HEK293T (cell line): ENCODE measurements around the gene ACP3.

Experiments used
- CTCF ChIA-PET: fragments of 350-600 bp; formaldehyde crosslinking; extraction: SDS; loops from one replicate; lab custom pipeline; 2021; ENCODE audit warnings: antibody characterized with exemption, inconsistent platforms; lab: Yijun Ruan, JAX
- POLR2A ChIA-PET: fragments of 350-600 bp; formaldehyde crosslinking; extraction: SDS; loops from one replicate; lab custom pipeline; 2020; ENCODE audit warnings: antibody characterized with exemption, inconsistent platforms; lab: Yijun Ruan, JAX
- DNase-seq: peaks from one replicate; pipeline ENCODE4 v3.0.0; 2012; ENCODE audit warnings: mixed read lengths; ENCODE audit errors: extremely low spot score
- ARNT ChIP-seq: fragments of 450-650 bp; IDR thresholded peaks from 2 replicates; pipeline ENCODE4 v1.6.1; 2017; ENCODE audit warnings: mild to moderate bottlenecking
- BHLHE40 ChIP-seq: fragments of 450-650 bp; IDR thresholded peaks from 2 replicates; pipeline ENCODE4 v1.6.1; 2016; ENCODE audit warnings: mild to moderate bottlenecking, moderate library complexity, borderline replicate concordance
- CTBP1 ChIP-seq: fragments of 450-650 bp; IDR thresholded peaks from 2 replicates; pipeline ENCODE4 v1.6.1; 2016; ENCODE audit warnings: borderline replicate concordance
- ELF4 ChIP-seq: fragments of 450-650 bp; IDR thresholded peaks from 2 replicates; pipeline ENCODE4 v1.6.1; 2017; ENCODE audit warnings: antibody characterized with exemption
- FOXA1 ChIP-seq: fragments of 450-650 bp; IDR thresholded peaks from 2 replicates; pipeline ENCODE4 v1.6.1; 2016; ENCODE audit warnings: mild to moderate bottlenecking
- FOXK2 ChIP-seq: fragments of 450-650 bp; IDR thresholded peaks from 2 replicates; pipeline ENCODE4 v1.6.1; 2016; ENCODE audit warnings: mild to moderate bottlenecking
- FOXM1 ChIP-seq: fragments of 450-650 bp; IDR thresholded peaks from 2 replicates; pipeline ENCODE4 v1.6.1; 2017; ENCODE audit warnings: mild to moderate bottlenecking, borderline replicate concordance
- HDGF ChIP-seq: fragments of 450-650 bp; IDR thresholded peaks from 2 replicates; pipeline ENCODE4 v1.6.1; 2017; ENCODE audit warnings: antibody characterized with exemption, borderline replicate concordance
- L3MBTL2 ChIP-seq: fragments of 450-650 bp; conservative IDR thresholded peaks from 2 replicates; pipeline ENCODE4 v1.6.1; 2016; ENCODE audit warnings: mild to moderate bottlenecking
- LEF1 ChIP-seq: fragments of 450-650 bp; IDR thresholded peaks from 2 replicates; pipeline ENCODE4 v1.6.1; 2017; ENCODE audit warnings: mild to moderate bottlenecking, borderline replicate concordance
- NFRKB ChIP-seq: fragments of 450-650 bp; IDR thresholded peaks from 2 replicates; pipeline ENCODE4 v1.6.1; 2016; ENCODE audit warnings: mild to moderate bottlenecking, moderate library complexity
- SP1 ChIP-seq: fragments of 450-650 bp; IDR thresholded peaks from 2 replicates; pipeline ENCODE4 v1.6.1; 2017
- SUZ12 ChIP-seq: fragments of 450-650 bp; IDR thresholded peaks from 2 replicates; pipeline ENCODE4 v1.6.1; 2016; ENCODE audit warnings: mild to moderate bottlenecking
- TARDBP ChIP-seq: fragments of 450-650 bp; IDR thresholded peaks from 2 replicates; pipeline ENCODE4 v1.6.1; 2016
- ZNF384 ChIP-seq: fragments of 450-650 bp; IDR thresholded peaks from 2 replicates; pipeline ENCODE4 v1.6.1; 2016
- TF ChIP-seq, protein P1 (sequence below): fragments of 450-650 bp; IDR thresholded peaks from 2 replicates; pipeline ENCODE4 v1.6.1; 2016

ACP3 gene

DNA sequence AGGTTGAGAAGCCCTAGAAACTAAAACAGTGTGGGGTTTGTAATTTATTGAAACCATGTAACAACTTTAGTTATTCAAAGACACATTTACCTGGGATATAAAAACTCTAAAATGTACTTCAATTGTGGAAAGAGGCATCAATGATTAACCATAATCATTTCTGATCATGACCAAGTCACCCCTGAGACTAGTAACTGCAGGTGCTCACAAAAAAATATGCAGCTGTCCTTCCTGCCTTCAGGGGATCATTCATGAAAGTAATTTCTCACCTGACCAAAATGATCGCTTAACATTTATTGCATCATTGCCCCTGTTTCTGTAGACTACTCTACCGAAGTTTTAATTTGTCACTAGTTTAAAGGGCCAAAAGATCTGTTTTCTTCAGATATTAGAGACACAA, 9.0 kb downstream of the ACP3 start:
- DNase-seq = no peak
- POLR2A ChIA-PET = no interaction called here
- CTCF ChIA-PET = no interaction called here
- TF ChIP-seq ELF4 (no peak), ARNT (no peak), ZNF384 (no peak), LEF1 (no peak), CTBP1 (no peak), SP1 (no peak), FOXA1 (no peak), TARDBP (no peak), BHLHE40 (no peak)
- TF ChIP-seq, protein P1, sequence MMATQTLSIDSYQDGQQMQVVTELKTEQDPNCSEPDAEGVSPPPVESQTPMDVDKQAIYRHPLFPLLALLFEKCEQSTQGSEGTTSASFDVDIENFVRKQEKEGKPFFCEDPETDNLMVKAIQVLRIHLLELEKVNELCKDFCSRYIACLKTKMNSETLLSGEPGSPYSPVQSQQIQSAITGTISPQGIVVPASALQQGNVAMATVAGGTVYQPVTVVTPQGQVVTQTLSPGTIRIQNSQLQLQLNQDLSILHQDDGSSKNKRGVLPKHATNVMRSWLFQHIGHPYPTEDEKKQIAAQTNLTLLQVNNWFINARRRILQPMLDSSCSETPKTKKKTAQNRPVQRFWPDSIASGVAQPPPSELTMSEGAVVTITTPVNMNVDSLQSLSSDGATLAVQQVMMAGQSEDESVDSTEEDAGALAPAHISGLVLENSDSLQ = no peak

DNA sequence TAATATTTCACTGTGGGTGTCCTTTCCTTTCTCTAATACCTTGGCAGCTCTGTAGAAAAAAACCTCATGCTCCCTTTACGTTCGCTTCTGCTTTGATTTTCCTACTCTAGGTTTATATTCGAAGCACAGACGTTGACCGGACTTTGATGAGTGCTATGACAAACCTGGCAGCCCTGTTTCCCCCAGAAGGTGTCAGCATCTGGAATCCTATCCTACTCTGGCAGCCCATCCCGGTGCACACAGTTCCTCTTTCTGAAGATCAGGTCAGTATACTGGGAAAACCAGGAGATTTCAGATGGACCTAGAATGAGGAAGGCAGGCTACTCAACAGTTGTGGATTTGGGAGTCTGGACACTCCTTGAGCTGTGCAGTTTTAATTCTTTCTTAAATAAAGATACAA, 14.9 kb downstream of the ACP3 start:
- TF ChIP-seq ZNF384 (no peak), TARDBP (no peak), FOXA1 (no peak), SUZ12 (no peak), FOXM1 (no peak), CTBP1 (no peak)
- POLR2A ChIA-PET = no interaction called here
- no peak for DNase-seq
- CTCF ChIA-PET = no interaction called here

DNA sequence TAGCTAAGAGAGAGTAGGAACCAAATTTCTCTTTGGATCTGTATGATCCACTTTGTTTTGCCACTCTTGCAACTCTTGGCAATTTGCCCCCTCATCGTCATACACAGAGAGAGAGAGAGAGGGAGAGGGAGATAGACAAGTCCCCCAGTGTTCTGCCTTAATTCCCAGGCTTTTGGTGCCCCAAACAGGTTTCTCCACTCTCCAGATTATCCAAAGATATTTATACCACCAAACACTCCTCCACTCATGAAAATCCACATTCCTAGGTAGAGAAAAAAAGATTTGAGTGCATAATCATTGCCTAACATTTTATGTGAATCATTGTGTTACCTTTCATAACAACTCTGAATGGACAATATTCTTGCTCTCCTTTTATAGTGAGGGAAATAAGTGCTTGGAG, 15.3 kb downstream of the ACP3 start:
- ChIA-PET POLR2A (no interaction called here), CTCF (no interaction called here)
- DNase-seq = no peak
- TF ChIP-seq BHLHE40 (no peak), CTBP1 (no peak), SP1 (no peak)

DNA sequence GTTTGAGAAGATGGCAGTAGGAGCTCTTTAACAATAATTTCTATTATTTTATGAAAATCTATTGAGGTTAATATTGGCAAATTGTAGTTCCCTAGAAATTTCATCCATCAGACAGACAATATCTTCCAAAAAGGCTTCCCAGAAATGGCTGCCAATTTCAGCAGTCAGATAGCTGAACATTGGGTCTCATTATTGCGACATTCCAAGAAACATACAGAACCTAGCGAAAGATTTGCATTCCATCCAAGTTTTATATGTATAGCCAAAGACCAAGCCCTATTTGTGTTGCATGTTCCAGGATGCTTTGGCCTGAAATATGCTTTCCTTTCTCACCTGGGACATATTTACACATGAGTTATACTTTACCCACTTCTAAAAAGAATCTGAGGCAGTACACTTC, 24.5 kb downstream of the ACP3 start:
- TF ChIP-seq NFRKB = no peak
- TF ChIP-seq FOXA1 = no peak
- TF ChIP-seq, protein P1 = no peak
- TF ChIP-seq L3MBTL2 = no peak
- no peak for TF ChIP-seq SUZ12
- TF ChIP-seq ZNF384 = no peak
- no peak for TF ChIP-seq FOXM1
- TF ChIP-seq TARDBP = no peak
- TF ChIP-seq CTBP1 = no peak
- no peak for TF ChIP-seq BHLHE40
- no peak for TF ChIP-seq SP1
- TF ChIP-seq ARNT = no peak
- TF ChIP-seq ELF4 = no peak
- no peak for DNase-seq
- ChIA-PET CTCF (interaction anchor here (1.2 to 2.5 kb wide), 6 partner anchors 53 to 303 kb away, joined by 3 to 26 read pairs (median 6); no protein-coding TSS in a partner anchor), POLR2A (no interaction called here)

DNA sequence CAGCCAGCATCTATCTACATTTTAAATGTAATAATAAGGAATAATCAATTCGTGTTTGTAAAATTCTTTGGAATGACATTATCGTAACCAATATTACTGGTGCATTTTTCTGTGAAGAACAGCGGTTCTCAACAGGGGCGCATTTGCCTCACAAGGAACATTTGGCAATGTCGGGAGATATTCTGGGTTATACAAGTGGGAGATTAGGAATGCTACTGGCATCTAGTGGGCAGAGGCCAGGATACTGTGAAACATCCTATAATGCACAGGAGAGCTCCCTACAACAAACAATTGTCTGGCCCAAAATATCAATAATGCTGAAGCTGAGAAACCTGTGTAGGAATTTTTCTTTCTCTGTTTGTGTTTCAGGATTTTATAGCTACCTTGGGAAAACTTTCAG, 25.0 kb downstream of the ACP3 start:
- POLR2A ChIA-PET = no interaction called here
- TF ChIP-seq FOXK2 (no peak), SP1 (no peak), FOXM1 (no peak), HDGF (no peak), FOXA1 (no peak), L3MBTL2 (no peak), NFRKB (no peak), TARDBP (no peak), ARNT (no peak), ELF4 (no peak), BHLHE40 (no peak), LEF1 (no peak), ZNF384 (no peak), SUZ12 (no peak), CTBP1 (no peak)
- TF ChIP-seq, protein P1 = no peak
- CTCF ChIA-PET = interaction anchor here (0.8 to 2.5 kb wide), 14 partner anchors 10 to 304 kb away, joined by 3 to 26 read pairs (median 4); no protein-coding TSS in a partner anchor
- no peak for DNase-seq

DNA sequence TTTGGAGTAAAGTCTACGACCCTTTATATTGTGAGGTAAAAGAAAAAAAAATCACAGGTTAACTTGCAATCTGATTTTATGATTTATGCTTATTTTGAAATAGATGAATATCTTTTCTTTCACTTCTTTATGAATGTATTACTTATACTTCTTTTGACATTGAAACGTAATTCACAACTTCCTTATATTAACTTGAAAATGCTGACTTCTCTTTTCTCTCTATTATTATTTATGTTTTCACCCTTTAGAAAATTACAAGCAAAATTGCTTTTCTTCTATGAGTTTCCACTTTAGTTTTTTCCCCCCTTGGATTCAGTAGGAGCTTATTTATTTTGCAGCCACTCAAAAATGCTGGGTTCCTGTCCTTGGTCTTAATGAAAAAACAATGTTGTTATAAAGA, 25.4 kb downstream of the ACP3 start:
- CTCF ChIA-PET = interaction anchor here (0.7 to 2.5 kb wide), 15 partner anchors 9 to 304 kb away, joined by 3 to 26 read pairs (median 4); no protein-coding TSS in a partner anchor
- TF ChIP-seq FOXA1 = no peak
- no peak for TF ChIP-seq LEF1
- TF ChIP-seq L3MBTL2 = no peak
- no peak for TF ChIP-seq CTBP1
- no peak for TF ChIP-seq SUZ12
- no peak for TF ChIP-seq BHLHE40
- TF ChIP-seq ZNF384 = no peak
- TF ChIP-seq FOXM1 = no peak
- TF ChIP-seq FOXK2 = no peak
- TF ChIP-seq HDGF = no peak
- TF ChIP-seq ARNT = no peak
- TF ChIP-seq TARDBP = no peak
- no peak for TF ChIP-seq SP1
- DNase-seq = no peak
- POLR2A ChIA-PET = interaction anchor here (1.0 kb wide), 1 partner anchor 85 kb away, joined by 3 read pairs; no protein-coding TSS in a partner anchor
